Measurements from ENCODE around the gene EMC9.

The EMC9 gene

GRCh38 chr14:24186831-24187538, 45.6 kb upstream of the EMC9 start:
- no peak for TF ChIP-seq CTCF (conservative IDR thresholded peaks at IDR 0.05; ENCODE audit: low read length)
- no peak overlapping the region; the same call in 1 of the 2 replicates for H3K4me3 ChIP-seq (ENCODE audit: low read length)
- DNase-seq (ENCODE audit: low read depth): no peak

DNA sequence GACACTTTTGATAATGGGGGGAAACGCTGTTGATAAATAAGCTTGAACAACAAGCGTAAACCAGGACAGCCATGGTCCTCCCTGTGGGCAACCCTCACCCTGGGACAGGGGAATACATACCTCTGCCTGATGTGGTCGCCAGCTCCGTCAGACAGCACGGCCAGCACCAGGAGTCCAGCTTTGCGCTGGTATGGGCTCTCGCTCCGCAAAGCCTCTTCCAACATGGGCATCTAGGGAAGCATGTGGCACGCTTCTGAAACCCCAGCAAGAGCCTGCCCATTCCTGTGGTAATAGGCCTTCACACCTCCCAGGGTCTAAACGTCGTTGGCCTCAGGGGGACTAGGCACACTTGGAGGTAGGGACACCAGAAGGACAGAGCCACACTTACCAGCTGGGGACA, 44.4 kb upstream of the EMC9 start:
- H3K4me3 ChIP-seq (ENCODE audit: low read length): no peak overlapping the region
- no peak for TF ChIP-seq CTCF (conservative IDR thresholded peaks at IDR 0.05; ENCODE audit: low read length)
- DNase-seq (ENCODE audit: low read depth): no peak

- no peak for TF ChIP-seq CTCF (conservative IDR thresholded peaks at IDR 0.05; ENCODE audit: low read length)
- DNase-seq (ENCODE audit: low read depth): no peak
- H3K4me3 ChIP-seq (ENCODE audit: low read length): no peak overlapping the region
These were observed 43.6 kb upstream of the EMC9 start for GRCh38 chr14:24185026-24185425.

GRCh38 chr14:24184104-24184970, 42.9 kb upstream of the EMC9 start:
- no peak for TF ChIP-seq CTCF (conservative IDR thresholded peaks at IDR 0.05; ENCODE audit: low read length)
- H3K4me3 ChIP-seq (ENCODE audit: low read length): no peak overlapping the region
- no peak for DNase-seq (ENCODE audit: low read depth)

- no peak for DNase-seq (ENCODE audit: low read depth)
- TF ChIP-seq CTCF (conservative IDR thresholded peaks at IDR 0.05; ENCODE audit: low read length): no peak
- no peak overlapping the region for H3K4me3 ChIP-seq (ENCODE audit: low read length)
These were observed 41.7 kb upstream of the EMC9 start for GRCh38 chr14:24183014-24183481.

GRCh38 chr14:24182110-24182882, 40.9 kb upstream of the EMC9 start:
- H3K4me3 ChIP-seq (ENCODE audit: low read length): no peak overlapping the region
- TF ChIP-seq CTCF (conservative IDR thresholded peaks at IDR 0.05; ENCODE audit: low read length): no peak
- no peak for DNase-seq (ENCODE audit: low read depth)
